NCI-H1694 treated with DMSO at 0.1 percent for 48 hours (cell line): Measurements from ENCODE around the gene PCDHA4.
"Not testable (repeated sequence)": the region's sequence is repeated elsewhere in the genome, so short reads cannot be mapped to it uniquely, and the experiment has no call there.

Experiments used
- DNase-seq: peaks from one replicate; lab custom pipeline; 2025; lab: John Stamatoyannopoulos, UW

Gene PCDHA4

GRCh38 chr5:140806834-140807775, at the start of gene PCDHA4:
Gene PCDHA4, plus strand, starts transcription at chr5:140807068.
- DNase-seq, result no peak

GRCh38 chr5:140764177-140764973, 42.5 kb upstream of the PCDHA4 start:
- DNase-seq, result no peak

- no peak for DNase-seq
These were observed 39.4 kb upstream of the PCDHA4 start for GRCh38 chr5:140767444-140767843.

- no peak for DNase-seq
These were observed 26.4 kb upstream of the PCDHA4 start for GRCh38 chr5:140780512-140780911.

GRCh38 chr5:140785905-140786686, 20.8 kb upstream of the PCDHA4 start, which contains the start of gene PCDHA1:
Gene PCDHA1, plus strand, starts transcription at chr5:140786140.
- peak; percentile 47 for DNase-seq

DNA sequence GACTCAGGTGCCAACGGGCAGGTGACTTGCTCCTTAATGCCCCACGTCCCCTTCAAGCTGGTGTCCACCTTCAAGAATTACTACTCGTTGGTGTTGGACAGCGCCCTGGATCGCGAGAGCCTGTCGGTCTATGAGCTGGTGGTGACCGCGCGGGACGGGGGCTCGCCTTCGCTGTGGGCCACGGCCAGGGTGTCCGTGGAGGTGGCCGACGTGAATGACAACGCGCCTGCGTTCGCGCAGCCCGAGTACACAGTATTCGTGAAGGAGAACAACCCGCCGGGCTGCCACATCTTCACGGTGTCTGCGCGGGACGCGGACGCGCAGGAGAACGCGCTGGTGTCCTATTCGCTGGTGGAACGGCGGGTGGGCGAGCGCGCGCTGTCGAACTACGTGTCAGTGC, 19.4 kb upstream of the PCDHA4 start:
- not testable (repeated sequence) for DNase-seq

GRCh38 chr5:140787849-140788504, 18.9 kb upstream of the PCDHA4 start:
- DNase-seq, result not testable (repeated sequence)

DNA sequence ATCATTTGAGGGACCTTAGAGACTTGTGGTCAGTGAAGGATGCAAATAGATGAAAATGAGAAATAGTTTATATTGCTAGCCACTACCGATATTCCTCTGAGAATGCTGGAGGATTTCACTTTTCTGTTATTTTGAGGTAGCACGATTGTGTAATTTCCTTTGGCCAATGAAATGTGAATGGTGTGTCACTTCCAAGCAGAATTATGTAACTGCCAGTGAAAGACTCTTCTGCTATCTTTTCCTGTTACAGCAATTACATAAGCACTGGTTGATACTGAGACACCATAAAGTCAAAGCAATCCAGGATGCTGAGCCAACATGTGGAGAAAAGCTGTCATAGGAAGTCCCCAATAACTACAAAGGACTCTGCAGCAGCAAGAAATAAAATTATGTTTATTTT, 15.8 kb upstream of the PCDHA4 start:
- no peak for DNase-seq

GRCh38 chr5:140794595-140795258, 12.1 kb upstream of the PCDHA4 start, which contains the start of gene PCDHA2:
Gene PCDHA2, plus strand, starts transcription at chr5:140794852.
- DNase-seq, result no peak

GRCh38 chr5:140795259-140795641, 11.6 kb upstream of the PCDHA4 start:
- DNase-seq, result no peak

DNA sequence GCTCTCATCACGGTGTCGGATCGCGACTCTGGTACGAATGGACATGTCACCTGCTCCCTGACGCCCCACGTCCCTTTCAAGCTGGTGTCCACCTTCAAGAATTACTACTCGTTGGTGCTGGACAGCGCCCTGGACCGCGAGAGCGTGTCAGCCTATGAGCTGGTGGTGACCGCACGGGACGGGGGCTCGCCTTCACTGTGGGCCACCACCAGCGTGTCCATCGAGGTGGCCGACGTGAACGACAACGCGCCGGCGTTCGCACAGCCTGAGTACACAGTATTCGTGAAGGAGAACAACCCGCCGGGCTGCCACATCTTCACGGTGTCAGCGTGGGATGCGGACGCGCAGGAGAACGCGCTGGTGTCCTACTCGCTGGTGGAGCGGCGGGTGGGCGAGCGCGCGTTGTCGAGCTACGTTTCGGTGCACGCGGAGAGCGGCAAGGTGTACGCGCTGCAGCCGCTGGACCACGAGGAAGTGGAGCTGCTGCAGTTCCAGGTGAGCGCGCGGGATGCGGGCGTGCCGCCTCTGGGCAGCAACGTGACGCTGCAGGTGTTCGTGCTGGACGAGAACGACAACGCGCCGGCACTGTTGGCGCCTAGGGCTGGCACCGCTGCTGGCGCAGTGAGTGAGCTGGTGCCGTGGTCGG, 10.7 kb upstream of the PCDHA4 start:
- not testable (repeated sequence) for DNase-seq

GRCh38 chr5:140796718-140797095, 10.2 kb upstream of the PCDHA4 start:
- no peak for DNase-seq

DNA sequence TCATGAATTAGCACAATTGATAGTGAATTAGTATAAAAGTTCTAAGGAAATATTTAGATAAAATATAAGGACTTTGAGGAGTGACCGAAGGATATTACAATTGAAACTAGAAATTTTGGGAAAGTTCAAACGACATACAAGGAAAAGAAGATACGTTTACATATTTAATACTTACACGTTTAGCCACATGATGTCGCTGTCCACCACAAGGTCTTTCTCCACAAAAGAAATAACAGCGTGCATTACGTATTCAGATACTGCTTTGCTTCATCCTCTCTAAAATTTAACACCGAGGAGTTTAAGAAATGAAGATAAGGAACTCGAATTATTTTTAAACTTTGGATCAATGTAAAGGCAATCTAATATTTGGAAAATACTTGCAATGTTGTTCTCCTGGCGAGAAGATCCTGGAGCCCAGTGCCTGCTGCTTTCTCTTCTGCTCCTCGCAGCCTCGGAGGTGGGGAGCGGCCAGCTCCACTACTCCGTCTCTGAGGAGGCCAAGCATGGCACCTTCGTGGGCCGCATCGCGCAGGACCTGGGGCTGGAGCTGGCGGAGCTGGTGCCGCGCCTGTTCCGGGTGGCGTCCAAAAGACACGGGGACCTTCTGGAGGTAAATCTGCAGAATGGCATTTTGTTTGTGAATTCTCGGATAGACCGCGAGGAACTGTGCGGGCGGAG, 5.9 kb upstream of the PCDHA4 start, which contains the start of gene PCDHA3:
TSS of gene PCDHA3 (plus strand) at position 242 of the 678 bp plus-strand sequence.
- peak; percentile 16 for DNase-seq

GRCh38 chr5:140801494-140801841, 5.4 kb upstream of the PCDHA4 start:
- DNase-seq, result no peak

- not testable (repeated sequence) for DNase-seq
These were observed 4.5 kb upstream of the PCDHA4 start for GRCh38 chr5:140802381-140802780.

GRCh38 chr5:140802781-140803271, 4.0 kb upstream of the PCDHA4 start:
- DNase-seq, result no peak

DNA sequence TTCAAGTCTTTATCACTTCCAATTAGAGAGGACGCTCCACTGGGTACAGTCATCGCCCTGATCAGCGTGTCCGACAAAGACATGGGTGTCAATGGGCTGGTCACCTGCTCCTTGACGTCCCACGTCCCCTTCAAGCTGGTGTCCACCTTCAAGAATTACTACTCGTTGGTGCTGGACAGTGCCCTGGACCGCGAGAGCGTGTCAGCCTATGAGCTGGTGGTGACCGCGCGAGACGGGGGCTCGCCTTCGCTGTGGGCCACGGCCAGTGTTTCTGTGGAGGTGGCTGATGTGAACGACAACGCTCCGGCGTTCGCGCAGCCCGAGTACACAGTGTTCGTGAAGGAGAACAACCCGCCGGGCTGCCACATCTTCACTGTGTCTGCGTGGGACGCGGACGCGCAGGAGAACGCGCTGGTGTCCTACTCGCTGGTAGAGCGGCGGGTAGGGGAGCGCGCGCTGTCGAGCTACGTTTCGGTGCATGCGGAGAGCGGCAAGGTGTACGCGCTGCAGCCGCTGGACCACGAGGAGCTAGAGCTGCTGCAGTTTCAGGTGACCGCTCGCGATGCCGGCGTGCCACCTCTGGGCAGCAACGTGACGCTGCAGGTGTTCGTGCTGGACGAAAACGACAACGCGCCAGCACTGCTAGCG, 1.5 kb downstream of the PCDHA4 start:
- not testable (repeated sequence) for DNase-seq

GRCh38 chr5:140808889-140809291, 2.0 kb downstream of the PCDHA4 start:
- no peak for DNase-seq
